Activated T-cell treated with anti-CD3 and anti-CD28 coated beads, Interleukin-2, amount 50 U/mL, for 4 hours (primary cell): ENCODE results near the gene HMCN1. TPM values are rescaled to one million over a fixed set of nuclear protein-coding genes. Genes with fewer than 3 reads are reported as not detected.
"Not testable (repeated sequence)": the region's sequence is repeated elsewhere in the genome, so short reads cannot be mapped to it uniquely, and the experiment has no call there.

Source experiments
- ATAC-seq, 2 donors: fragments of 200-7000 bp; cut with Tn5 transposase; one replicate each; pipeline ENCODE4 v1.10.0; 2021
- DNase-seq: peaks from one replicate; pipeline ENCODE4 v3.0.0-alpha.2; 2020
- H3K27me3 Mint-ChIP-seq: one replicate; pipeline ENCODE4 v1.8.0; 2021; ENCODE audit warnings: low read depth, mixed read lengths
- H3K36me3 Mint-ChIP-seq: one replicate; pipeline ENCODE4 v1.8.0; 2022; ENCODE audit warnings: mixed read lengths; ENCODE audit not compliant: insufficient read depth
- H3K4me1 Mint-ChIP-seq: one replicate; pipeline ENCODE4 v1.8.0; 2021; ENCODE audit warnings: low read depth, mixed read lengths
- H3K4me3 Mint-ChIP-seq: one replicate; pipeline ENCODE4 v1.8.0; 2021; ENCODE audit warnings: mild to moderate bottlenecking, moderate library complexity, mixed read lengths
- H3K9me3 Mint-ChIP-seq: one replicate; pipeline ENCODE4 v1.8.0; 2021; ENCODE audit warnings: mixed read lengths
- total RNA-seq, 3 donors: library from RNA; stranded (reverse); gene quantifications; one replicate each; pipeline ENCODE4 v1.2.1, GENCODE V29; 2021

Gene HMCN1
- total RNA-seq, 3 donors from 2014 or later, result under 0.01 to 0.03 (median 0.03) TPM

DNA sequence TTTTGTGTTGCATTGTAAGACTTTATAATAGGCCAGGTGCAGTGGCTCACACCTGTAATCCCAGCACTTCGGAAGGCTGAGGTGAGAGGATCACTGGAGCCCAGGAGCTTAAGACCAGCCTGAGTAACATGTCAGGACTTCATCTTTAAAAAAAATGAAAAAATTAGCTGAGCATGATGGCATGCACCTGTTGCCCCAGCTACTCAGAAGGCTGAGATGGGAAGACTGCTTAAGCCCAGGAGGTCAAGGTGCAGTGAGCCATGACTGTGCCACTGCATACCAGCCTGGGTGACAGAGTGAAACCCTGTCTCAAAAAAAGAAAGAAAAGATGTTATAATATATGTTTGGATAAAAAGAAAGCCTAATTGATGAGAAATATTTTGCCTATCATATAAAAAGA lies 34.9 kb downstream of the HMCN1 start:
- peaks cover under 1% of the 10 kb centered on the region for H3K27me3 Mint-ChIP-seq
- DNase-seq, result no peak
- no peaks in the 10 kb centered on the region for H3K9me3 Mint-ChIP-seq
- no peaks in the 10 kb centered on the region for H3K4me1 Mint-ChIP-seq
- ATAC-seq, result no peak
- H3K36me3 Mint-ChIP-seq, result no peaks in the 10 kb centered on the region
- H3K4me3 Mint-ChIP-seq, result no peak overlapping the region

DNA sequence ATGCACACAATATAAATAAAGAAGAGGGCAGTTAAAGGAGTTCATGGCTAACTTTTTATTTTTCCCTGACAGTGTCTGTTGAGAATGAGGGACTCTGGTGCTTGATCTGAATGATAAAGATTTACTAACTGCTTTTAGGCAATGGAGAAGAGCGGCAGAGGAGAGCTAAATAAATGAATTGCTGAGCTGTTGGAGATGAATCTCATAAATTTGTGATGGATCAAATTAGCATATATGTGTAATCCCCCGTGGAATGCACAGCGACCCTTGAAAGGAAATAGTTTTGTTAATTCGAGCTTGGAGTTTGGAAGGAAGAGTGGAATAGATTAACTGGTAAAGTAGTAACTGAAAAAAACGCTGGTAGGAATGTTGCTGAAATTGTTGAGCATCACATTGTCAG lies 40.2 kb downstream of the HMCN1 start:
- Mint-ChIP-seq H3K27me3 (peaks cover 4% of the 10 kb centered on the region), H3K4me1 (no peaks in the 10 kb centered on the region), H3K9me3 (no peaks in the 10 kb centered on the region), H3K36me3 (no peaks in the 10 kb centered on the region), H3K4me3 (no peak overlapping the region)
- no peak for ATAC-seq
- DNase-seq, result no peak

DNA sequence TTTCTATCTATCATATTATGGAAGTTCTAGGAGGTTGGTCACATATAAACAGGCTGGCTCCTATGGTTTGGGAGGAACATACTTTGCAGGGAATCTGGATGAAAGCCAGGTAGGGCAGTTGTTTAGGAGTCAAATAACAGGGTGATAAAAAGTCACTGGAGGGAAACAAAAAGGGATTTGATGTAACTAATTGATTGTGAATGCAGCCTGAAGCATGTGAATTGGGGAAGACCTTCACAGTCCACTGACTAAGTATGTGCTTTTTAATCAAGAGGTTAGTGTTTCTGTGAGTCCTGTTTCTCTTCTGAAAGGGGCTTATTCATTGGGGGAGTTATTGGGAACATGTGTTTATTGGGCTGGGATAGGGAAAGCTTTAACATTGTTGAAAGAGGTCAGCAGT lies 41.3 kb downstream of the HMCN1 start:
- DNase-seq (no peak), ATAC-seq (no peak)
- H3K27me3 Mint-ChIP-seq, result peaks cover 4% of the 10 kb centered on the region
- H3K4me3 Mint-ChIP-seq, result no peak overlapping the region
- no peaks in the 10 kb centered on the region for H3K4me1 Mint-ChIP-seq
- H3K36me3 Mint-ChIP-seq, result no peaks in the 10 kb centered on the region
- no peaks in the 10 kb centered on the region for H3K9me3 Mint-ChIP-seq

- Mint-ChIP-seq H3K9me3 (no peaks in the 10 kb centered on the region), H3K36me3 (no peaks in the 10 kb centered on the region), H3K4me1 (no peaks in the 10 kb centered on the region), H3K27me3 (peaks cover 7% of the 10 kb centered on the region), H3K4me3 (no peak overlapping the region)
- no peak for ATAC-seq
- DNase-seq, result no peak
These were observed 42.3 kb downstream of the HMCN1 start for GRCh38 chr1:185776522-185776921.

GRCh38 chr1:185783860-185784259 lies 49.7 kb downstream of the HMCN1 start:
- H3K4me1 Mint-ChIP-seq, H3K27me3 Mint-ChIP-seq, H3K36me3 Mint-ChIP-seq, ATAC-seq, DNase-seq, H3K4me3 Mint-ChIP-seq, H3K9me3 Mint-ChIP-seq: not testable (repeated sequence)

DNA sequence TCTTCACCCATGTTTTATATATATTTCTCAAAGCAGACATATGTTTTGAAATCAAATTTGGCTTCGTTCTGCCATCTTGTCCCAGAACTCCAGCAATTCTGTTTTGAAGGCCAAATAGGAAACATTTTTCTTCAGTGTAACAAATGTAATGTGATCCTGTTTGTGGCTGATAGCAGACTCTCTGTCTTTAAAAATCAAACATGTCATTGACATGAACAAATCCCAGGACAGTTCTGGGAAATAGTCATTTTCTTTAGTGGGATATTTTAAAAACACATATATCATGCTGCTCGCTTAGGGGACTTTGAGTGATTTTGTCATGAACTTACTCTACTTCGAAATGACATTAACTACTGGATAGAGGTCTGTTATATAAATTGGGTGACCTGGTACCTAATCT lies 51.4 kb downstream of the HMCN1 start:
- ATAC-seq, result no peak
- Mint-ChIP-seq H3K4me3 (no peak overlapping the region), H3K27me3 (peaks cover 7% of the 10 kb centered on the region), H3K4me1 (no peaks in the 10 kb centered on the region), H3K36me3 (no peaks in the 10 kb centered on the region), H3K9me3 (peaks cover 4% of the 10 kb centered on the region)
- DNase-seq, result no peak

DNA sequence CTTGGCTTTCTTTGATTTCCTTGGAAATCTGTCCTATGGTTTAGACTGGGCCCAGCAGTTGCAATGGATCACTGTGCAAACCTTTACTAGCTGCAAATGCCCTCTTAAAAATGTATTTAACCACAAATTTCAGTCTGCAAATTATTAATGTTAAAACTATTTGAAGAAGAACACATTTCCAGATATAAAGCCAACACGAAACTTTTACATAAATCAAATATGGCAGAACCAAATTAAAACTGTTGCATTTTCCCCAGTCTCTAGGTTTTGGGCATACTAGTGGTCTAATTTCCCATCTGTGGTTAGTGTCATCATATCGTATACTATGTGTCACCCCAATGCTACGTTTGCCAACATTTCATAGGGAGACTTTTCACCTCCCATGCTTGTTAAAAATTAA lies 52.3 kb downstream of the HMCN1 start:
- Mint-ChIP-seq H3K4me3 (no peak overlapping the region), H3K9me3 (peaks cover 4% of the 10 kb centered on the region), H3K4me1 (no peaks in the 10 kb centered on the region), H3K36me3 (no peaks in the 10 kb centered on the region), H3K27me3 (peaks cover 5% of the 10 kb centered on the region)
- DNase-seq (no peak), ATAC-seq (no peak)

GRCh38 chr1:185787238-185787637 lies 53.0 kb downstream of the HMCN1 start:
- H3K27me3 Mint-ChIP-seq, result peaks cover 3% of the 10 kb centered on the region
- ATAC-seq (no peak), DNase-seq (no peak)
- H3K9me3 Mint-ChIP-seq, result peaks cover 4% of the 10 kb centered on the region
- H3K4me3 Mint-ChIP-seq, result no peak overlapping the region
- no peaks in the 10 kb centered on the region for H3K36me3 Mint-ChIP-seq
- no peaks in the 10 kb centered on the region for H3K4me1 Mint-ChIP-seq

GRCh38 chr1:185788386-185788785 lies 54.2 kb downstream of the HMCN1 start:
- no peaks in the 10 kb centered on the region for H3K9me3 Mint-ChIP-seq
- no peaks in the 10 kb centered on the region for H3K4me1 Mint-ChIP-seq
- ATAC-seq (no peak), DNase-seq (no peak)
- H3K4me3 Mint-ChIP-seq, result no peak overlapping the region
- no peaks in the 10 kb centered on the region for H3K36me3 Mint-ChIP-seq
- peaks cover 3% of the 10 kb centered on the region for H3K27me3 Mint-ChIP-seq

- Mint-ChIP-seq H3K36me3 (no peaks in the 10 kb centered on the region), H3K4me1 (no peaks in the 10 kb centered on the region), H3K27me3 (peaks cover 3% of the 10 kb centered on the region), H3K9me3 (no peaks in the 10 kb centered on the region), H3K4me3 (no peak overlapping the region)
- DNase-seq, result no peak
- no peak for ATAC-seq
These were observed 55.5 kb downstream of the HMCN1 start for GRCh38 chr1:185789501-185790193.

GRCh38 chr1:185790194-185790735 lies 56.1 kb downstream of the HMCN1 start:
- peaks cover under 1% of the 10 kb centered on the region for H3K27me3 Mint-ChIP-seq
- ATAC-seq (no peak), DNase-seq (no peak)
- no peaks in the 10 kb centered on the region for H3K4me1 Mint-ChIP-seq
- H3K36me3 Mint-ChIP-seq, result no peaks in the 10 kb centered on the region
- no peaks in the 10 kb centered on the region for H3K9me3 Mint-ChIP-seq
- no peak overlapping the region for H3K4me3 Mint-ChIP-seq

DNA sequence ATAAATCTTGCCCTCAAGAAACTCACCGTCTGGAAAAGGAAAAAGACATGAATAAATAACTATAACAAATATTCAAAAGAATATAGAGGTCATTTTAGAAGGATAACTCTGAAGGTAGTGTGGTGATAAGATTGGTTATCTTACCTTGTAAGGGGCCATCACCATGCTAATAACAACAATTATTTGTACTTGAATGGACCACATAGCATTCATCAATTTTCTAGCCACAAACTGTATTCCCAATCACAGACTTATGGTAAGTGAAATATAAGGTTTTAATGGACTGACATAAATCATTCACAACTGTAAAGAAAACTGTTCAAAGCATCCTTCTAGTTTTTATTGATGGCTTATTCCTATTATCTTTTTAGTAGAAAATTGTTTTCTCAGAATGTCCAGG lies 57.8 kb downstream of the HMCN1 start:
- Mint-ChIP-seq H3K36me3 (no peaks in the 10 kb centered on the region), H3K4me3 (no peak overlapping the region), H3K4me1 (no peaks in the 10 kb centered on the region), H3K9me3 (peaks cover 1% of the 10 kb centered on the region), H3K27me3 (no peaks in the 10 kb centered on the region)
- DNase-seq (no peak), ATAC-seq (no peak)

GRCh38 chr1:185794495-185794894 lies 60.3 kb downstream of the HMCN1 start:
- not testable (repeated sequence) for H3K4me3 Mint-ChIP-seq, DNase-seq, H3K9me3 Mint-ChIP-seq, H3K36me3 Mint-ChIP-seq, H3K27me3 Mint-ChIP-seq, H3K4me1 Mint-ChIP-seq, ATAC-seq

DNA sequence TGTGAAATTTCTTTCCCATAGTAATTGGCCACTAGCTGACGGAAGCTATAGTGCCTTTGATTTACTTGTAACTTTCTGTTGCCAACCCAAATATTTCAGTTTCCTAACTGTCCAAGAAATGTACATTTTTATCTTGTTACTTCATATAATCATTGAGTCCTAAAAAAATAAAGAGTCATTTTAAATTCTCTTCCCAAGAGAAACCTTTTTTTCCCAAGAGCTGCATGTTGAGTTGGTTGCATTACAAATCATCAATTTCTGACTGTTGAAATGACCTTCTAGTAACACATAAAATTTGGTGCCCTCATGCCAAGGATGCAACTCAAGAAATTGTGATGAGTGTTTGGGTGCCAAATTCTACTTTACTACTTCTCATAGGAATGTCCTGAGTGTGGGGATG lies 61.0 kb downstream of the HMCN1 start:
- DNase-seq (no peak), ATAC-seq (no peak)
- Mint-ChIP-seq H3K9me3 (peaks cover 4% of the 10 kb centered on the region), H3K36me3 (no peaks in the 10 kb centered on the region), H3K4me3 (no peak overlapping the region), H3K27me3 (no peaks in the 10 kb centered on the region), H3K4me1 (no peaks in the 10 kb centered on the region)

DNA sequence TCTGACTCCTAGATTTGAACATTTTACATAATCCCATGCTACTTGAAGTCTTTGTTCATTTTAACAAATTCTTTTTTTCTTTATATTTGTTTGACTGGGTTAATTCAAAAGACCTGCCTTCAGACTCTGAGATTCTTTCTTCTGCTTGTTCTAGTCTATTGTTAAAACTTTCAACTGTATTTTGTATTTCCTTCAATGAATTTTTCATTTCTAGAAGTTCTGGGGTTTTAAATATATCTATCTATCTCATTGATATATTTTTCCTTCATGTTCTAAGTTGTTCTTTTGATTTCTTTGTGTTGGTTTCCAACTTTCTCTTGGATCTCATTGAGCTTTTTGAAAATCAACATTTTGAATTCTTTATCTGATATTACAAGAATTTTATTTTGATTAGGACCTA lies 64.3 kb downstream of the HMCN1 start:
- H3K36me3 Mint-ChIP-seq, result no peaks in the 10 kb centered on the region
- H3K9me3 Mint-ChIP-seq, result peaks cover 4% of the 10 kb centered on the region
- ATAC-seq, result no peak
- no peak for DNase-seq
- H3K4me3 Mint-ChIP-seq, result no peak overlapping the region
- H3K27me3 Mint-ChIP-seq, result no peaks in the 10 kb centered on the region
- no peaks in the 10 kb centered on the region for H3K4me1 Mint-ChIP-seq
